Kidney (tissue), 14 donors: Measurements from ENCODE around the gene IL23R. TPM values are rescaled to one million over a fixed set of nuclear protein-coding genes. Genes with fewer than 3 reads are reported as not detected.

ENCODE experiments used
- DNase-seq, 5 donors: peaks; one replicate each; pipeline ENCODE4 v3.0.0-alpha.2; 2013 to 2020
- FAIRE-seq: peaks from 2 replicates; lab custom pipeline; 2012; peaks lifted over from hg19 to GRCh38; lab: Jason Lieb, UNC
- H3K27ac ChIP-seq, 2 donors: one replicate each; pipeline ENCODE4 v1.7.0; 2013; ENCODE audit warnings: low read depth in 2 of 2, low read length in 2 of 2, inconsistent platforms in 1 of 2
- H3K27me3 ChIP-seq: one replicate; pipeline ENCODE4 v1.7.1; 2013; ENCODE audit warnings: low read length, inconsistent platforms; ENCODE audit not compliant: control insufficient read depth, insufficient read depth
- H3K36me3 ChIP-seq, 3 donors: one replicate each; pipeline versions ENCODE4 v1.7.0 to v1.7.1; 2013; ENCODE audit warnings: low read length in 3 of 3, control low read depth in 1 of 3, inconsistent platforms in 1 of 3; ENCODE audit not compliant: insufficient read depth in 3 of 3, control insufficient read depth in 2 of 3
- H3K4me1 ChIP-seq, 3 donors: one replicate each; pipeline versions ENCODE4 v1.7.0 to v1.7.1; 2013; ENCODE audit warnings: low read length in 3 of 3, inconsistent platforms in 1 of 3, low read depth in 1 of 3; ENCODE audit not compliant: control insufficient read depth in 2 of 3, insufficient read depth in 2 of 3
- H3K4me3 ChIP-seq, 3 donors: one replicate each; pipeline versions ENCODE4 v1.7.0 to v1.8.1; 2013; ENCODE audit warnings: low read length in 3 of 3, control low read depth in 1 of 3, inconsistent platforms in 1 of 3
- H3K9ac ChIP-seq, 3 donors: one replicate each; pipeline versions ENCODE4 v1.7.0 to v1.7.1; 2013; ENCODE audit warnings: low read length in 3 of 3, control low read depth in 1 of 3, inconsistent platforms in 1 of 3
- H3K9me3 ChIP-seq, 3 donors: one replicate each; pipeline versions ENCODE4 v1.7.0 to v1.7.1; 2013; ENCODE audit warnings: low read length in 3 of 3, control low read depth in 1 of 3, inconsistent platforms in 1 of 3; ENCODE audit not compliant: control insufficient read depth in 2 of 3, insufficient read depth in 1 of 3
- CTCF ChIP-seq: IDR thresholded peaks from 3 replicates; pipeline ENCODE4 v1.5.1; 2012; ENCODE audit warnings: mild to moderate bottlenecking, moderate library complexity, borderline replicate concordance; ENCODE audit not compliant: insufficient read depth; ENCODE audit errors: extremely low read depth
- intact Hi-C: fragments of 100-400 bp; cut with DNase I; formaldehyde crosslinking; loops from one replicate; pipeline ENCODE4 v1.11.1; 2022
- polyA plus RNA-seq: library from polyadenylated mRNA; stranded (reverse); fragments of 350-450 nt; fragmentation: Illumina TruSeq; extraction: RNeasy Lipid Tissue Mini Kit (QIAGEN cat#74804); gene quantifications from one replicate; pipeline ENCODE4 v1.2.3, GENCODE V29; 2014; ENCODE audit warnings: low read depth, low replicate concordance; ENCODE audit not compliant: insufficient read depth
- total RNA-seq: library from RNA; stranded (reverse); fragmentation: NEBNext Ultra II Directional; extraction: Animal tissue kit (Norgen Biotek cat#: 25700); gene quantifications from one replicate; pipeline ENCODE4 v1.2.1, GENCODE V29; 2021
- donor health status: control.
- donor health status: control.
- donor health status: control.
- donor health status: control.
- donor health status: control.
- donor health status: DM: yes; HTN: yes; CAD: no.
- donor health status: Normal renal cell carcinoma (clear cell type).

IL23R gene
- total and polyA plus RNA-seq, 2 donors from 2014 or later, result 0.19 TPM; not detected in 1

- H3K36me3 ChIP-seq, result no peaks in the 10 kb centered on the region
- no peaks in the 10 kb centered on the region for H3K27me3 ChIP-seq
- H3K4me3 ChIP-seq, result no peak overlapping the region
- no peak overlapping the region for H3K27ac ChIP-seq
- DNase-seq (no peak), FAIRE-seq (no peak)
- peaks cover 0 to 5% (median 1%) of the 10 kb centered on the region in 3 donors for H3K9me3 ChIP-seq
- H3K9ac ChIP-seq, result no peak overlapping the region
- intact Hi-C loops, result no loop called here
- no peak for TF ChIP-seq CTCF
- H3K4me1 ChIP-seq, result no peaks in the 10 kb centered on the region
These were observed 83.9 kb downstream of the IL23R start for GRCh38 chr1:67250051-67250653.

- no peak for DNase-seq
- no peaks in the 10 kb centered on the region for H3K9me3 ChIP-seq
- H3K36me3 ChIP-seq, result no peaks in the 10 kb centered on the region
- TF ChIP-seq CTCF, result no peak
- no peaks in the 10 kb centered on the region for H3K27me3 ChIP-seq
- H3K4me3 ChIP-seq, result no peak overlapping the region
- FAIRE-seq, result no peak
- no peaks in the 10 kb centered on the region for H3K4me1 ChIP-seq
- no peak overlapping the region for H3K27ac ChIP-seq
- no peak overlapping the region for H3K9ac ChIP-seq
- intact Hi-C loops, result no loop called here
These were observed 90.3 kb downstream of the IL23R start for GRCh38 chr1:67256291-67257172.

GRCh38 chr1:67257173-67257535, 90.9 kb downstream of the IL23R start:
- Histone ChIP-seq H3K4me3 (no peak overlapping the region), H3K9me3 (no peaks in the 10 kb centered on the region), H3K27me3 (no peaks in the 10 kb centered on the region), H3K4me1 (no peaks in the 10 kb centered on the region), H3K36me3 (no peaks in the 10 kb centered on the region), H3K27ac (no peak overlapping the region), H3K9ac (no peak overlapping the region)
- no peak for TF ChIP-seq CTCF
- intact Hi-C loops, result no loop called here
- FAIRE-seq (no peak), DNase-seq (no peak)
